ENCODE measurements around the gene SIPA1.
A peak's percentile ranks its signal among the peaks of the same experiment; 100 is the strongest.

The SIPA1 gene

DNA sequence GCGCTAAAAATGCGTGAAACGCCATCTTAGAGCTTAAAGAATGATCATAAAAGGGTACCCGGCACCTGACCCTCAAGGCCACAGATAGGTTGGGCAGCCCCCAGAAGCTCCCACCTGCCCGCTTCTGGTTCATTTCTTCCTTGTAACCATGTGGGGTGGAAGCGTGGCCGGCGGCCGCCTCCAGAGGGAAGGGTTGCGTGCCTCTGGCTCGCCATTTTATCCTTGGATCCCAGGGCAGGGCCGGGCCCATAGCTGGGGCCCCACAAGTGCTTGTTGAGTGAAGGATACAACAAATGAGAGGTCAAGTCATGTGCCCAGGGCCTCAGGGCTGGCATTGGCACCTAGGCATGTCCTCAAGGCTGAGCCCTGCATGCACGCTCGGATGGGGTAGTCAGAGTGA lies 16.4 kb upstream of the SIPA1 start:
- Histone ChIP-seq H3K27ac (no peak overlapping the region), H3K4me3 (no peak overlapping the region)

DNA sequence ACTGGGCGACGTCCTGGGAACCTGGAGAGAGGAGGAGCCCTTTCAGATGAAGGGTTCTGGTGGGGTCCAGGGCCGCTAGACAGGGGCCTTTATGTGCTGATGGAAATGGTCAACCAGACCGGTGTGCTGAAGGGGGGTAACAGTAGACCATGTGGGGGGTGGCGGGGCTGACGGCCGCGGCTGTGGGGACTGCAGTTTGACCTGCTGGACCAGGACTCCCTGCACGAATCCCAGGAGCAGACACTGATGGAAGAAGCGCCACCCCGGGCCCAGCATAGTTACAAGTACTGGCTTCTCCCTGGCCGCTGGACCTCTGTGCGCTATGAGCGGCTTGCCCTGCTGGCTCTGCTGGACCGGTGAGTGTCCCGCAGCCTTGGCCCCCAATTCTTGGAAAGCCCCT lies 15.9 kb upstream of the SIPA1 start:
- H3K27ac ChIP-seq, result no peak overlapping the region
- H3K4me3 ChIP-seq, result no peak overlapping the region

DNA sequence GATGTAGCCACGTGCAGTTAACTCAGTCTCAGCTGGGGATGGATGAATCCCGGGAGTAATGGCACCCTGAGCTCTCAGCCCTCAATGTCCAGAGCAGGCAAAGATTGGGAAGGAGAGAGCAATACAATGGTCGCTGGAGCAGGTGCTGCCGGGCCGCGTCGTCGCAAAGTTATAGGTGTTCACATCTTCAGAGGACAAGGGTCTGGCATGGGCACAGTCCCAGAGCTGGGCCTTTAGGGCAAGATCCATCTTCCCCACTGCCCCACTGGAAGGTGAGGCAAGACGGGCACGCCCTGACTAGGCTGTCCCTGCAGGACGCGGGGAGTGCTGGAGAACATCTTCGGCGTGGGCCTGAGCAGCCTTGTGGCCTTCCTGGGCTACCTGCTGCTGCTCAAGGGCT lies 14.7 kb upstream of the SIPA1 start:
- Histone ChIP-seq H3K27ac (no peak overlapping the region), H3K4me3 (no peak overlapping the region)

DNA sequence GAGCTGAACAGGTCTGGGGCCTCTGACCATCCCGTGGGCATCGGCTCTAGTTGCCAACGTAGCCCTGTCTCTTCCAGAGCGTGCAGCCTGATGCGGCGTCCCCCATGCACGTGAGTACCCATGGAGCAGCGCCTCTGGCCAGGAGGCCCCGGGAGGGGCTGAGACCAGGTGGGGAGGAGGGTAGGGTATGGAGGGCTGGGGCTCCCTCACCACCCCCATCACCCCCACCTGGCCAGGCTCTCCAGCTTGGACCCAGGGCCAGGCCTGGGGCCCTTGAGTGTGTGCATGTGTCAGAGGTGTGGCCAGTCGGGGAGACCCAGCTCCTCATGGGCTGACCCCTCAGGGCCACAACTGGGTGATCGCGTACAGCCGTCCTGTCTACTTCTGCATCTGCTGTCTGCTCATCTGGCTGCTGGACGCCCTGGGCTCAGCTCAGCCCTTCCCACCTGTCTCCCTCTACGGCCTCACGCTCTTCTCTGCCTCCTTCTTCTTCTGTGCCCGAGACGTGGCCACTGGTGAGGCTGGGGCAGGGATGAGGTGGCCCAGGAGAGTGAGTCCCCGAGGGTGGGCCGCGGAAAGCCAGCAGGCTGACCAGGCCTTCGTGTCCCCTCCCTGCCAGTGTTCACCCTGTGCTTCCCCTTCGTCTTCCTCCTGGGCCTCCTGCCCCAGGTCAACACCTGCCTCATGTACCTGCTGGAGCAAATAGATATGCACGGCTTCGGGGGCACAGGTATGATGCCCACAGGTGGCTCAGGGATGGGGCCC lies 13.9 kb upstream of the SIPA1 start:
- H3K4me3 ChIP-seq, result no peak overlapping the region
- no peak overlapping the region for H3K27ac ChIP-seq

DNA sequence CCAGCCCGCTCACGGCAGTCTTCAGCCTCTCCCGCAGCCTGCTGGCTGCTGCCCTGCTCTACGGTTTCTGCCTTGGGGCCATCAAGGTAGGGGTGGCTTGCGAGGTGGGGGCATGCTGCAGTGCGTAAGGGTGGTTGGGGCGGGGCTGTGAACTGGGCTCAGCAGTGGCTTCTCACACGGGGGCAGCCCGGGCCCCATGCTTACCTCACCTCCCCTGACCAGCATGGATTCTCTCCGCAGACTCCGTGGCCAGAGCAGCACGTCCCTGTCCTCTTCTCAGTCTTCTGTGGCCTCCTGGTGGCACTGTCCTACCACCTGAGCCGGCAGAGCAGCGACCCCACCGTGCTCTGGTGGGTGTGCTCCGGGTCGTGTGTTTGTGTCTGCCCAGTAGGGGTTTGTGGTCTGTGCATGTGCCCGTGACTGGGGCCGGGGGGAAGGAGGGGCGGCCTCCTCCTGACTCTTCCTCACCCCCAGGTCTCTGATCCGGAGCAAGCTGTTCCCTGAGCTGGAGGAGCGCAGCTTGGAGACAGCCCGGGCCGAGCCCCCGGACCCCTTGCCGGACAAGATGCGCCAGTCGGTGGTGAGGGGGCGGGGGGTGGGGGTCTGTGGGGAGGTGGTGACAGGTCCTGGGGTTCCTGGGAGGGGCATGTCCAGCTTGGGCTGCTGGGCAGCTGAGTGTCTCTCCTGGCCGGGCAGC lies 12.8 kb upstream of the SIPA1 start:
- no peak overlapping the region for H3K4me3 ChIP-seq
- H3K27ac ChIP-seq, result no peak overlapping the region

DNA sequence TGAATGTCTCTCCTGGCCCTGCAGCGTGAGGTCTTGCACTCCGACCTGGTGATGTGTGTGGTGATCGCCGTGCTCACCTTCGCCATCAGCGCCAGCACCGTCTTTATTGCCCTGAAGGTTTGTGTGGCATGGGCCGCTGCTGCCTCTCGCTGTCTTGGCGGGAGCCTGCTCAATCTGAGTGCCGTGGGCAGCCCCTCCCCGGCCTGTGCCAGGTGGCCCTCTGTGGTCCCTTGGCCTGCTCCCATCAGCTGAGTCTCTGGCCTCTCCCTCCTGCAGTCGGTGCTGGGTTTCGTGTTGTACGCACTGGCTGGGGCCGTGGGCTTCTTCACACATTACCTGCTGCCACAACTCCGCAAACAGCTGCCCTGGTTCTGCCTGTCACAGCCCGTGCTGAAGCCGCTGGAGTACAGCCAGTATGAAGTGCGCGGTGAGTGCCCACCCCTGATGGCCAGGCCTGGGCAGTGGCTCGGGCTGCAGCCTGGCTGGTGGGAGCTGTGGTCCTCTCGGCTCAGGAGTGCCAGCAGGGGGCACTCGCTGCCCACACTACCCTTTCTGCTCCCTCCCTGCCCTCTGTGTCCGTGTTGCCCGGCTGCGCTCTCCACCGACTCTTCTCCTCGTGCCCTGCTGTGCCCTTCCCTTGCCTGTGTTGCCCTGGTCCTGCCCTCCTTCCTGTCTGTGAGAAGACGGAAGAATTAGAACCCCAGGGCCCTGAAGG lies 12.1 kb upstream of the SIPA1 start:
- no peak overlapping the region for H3K27ac ChIP-seq
- no peak overlapping the region for H3K4me3 ChIP-seq

DNA sequence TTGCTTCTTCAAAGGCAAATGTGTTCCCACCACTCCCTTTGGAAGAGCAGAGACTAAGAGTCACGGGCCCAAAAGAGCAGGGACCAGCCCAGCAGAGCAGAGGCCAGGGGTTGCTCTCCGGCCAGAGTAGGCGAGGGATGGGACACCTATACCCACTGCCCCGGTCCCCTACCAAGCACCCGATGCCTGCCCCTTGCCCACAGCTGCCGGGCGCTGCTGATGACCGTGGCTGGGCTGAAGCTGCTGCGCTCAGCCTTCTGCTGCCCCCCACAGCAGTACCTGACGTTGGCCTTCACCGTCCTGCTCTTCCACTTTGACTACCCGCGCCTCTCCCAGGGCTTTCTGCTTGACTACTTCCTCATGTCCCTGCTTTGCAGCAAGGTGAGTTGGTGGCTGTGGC lies 10.7 kb upstream of the SIPA1 start:
- Histone ChIP-seq H3K27ac (no peak overlapping the region), H3K4me3 (no peak overlapping the region)

DNA sequence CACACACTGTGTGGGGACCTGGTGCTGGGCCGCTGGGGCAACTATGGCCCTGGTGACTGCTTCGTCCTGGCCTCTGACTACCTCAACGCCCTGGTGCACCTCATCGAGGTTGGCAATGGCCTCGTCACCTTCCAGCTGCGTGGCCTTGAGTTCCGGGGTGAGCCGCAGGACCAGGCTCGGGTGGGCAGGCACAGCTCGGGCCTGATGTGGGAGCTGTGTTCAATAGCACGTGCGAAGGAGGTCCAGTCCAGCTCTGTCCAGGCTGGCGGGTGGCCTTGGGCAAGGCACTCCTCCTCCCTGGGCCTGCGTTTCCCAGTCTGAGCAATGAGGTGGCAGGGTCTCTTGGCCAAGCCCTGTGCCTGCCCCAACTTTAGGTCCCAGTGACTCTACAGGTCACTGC lies 8.3 kb upstream of the SIPA1 start:
- H3K4me3 ChIP-seq, result no peak overlapping the region
- no peak overlapping the region for H3K27ac ChIP-seq

DNA sequence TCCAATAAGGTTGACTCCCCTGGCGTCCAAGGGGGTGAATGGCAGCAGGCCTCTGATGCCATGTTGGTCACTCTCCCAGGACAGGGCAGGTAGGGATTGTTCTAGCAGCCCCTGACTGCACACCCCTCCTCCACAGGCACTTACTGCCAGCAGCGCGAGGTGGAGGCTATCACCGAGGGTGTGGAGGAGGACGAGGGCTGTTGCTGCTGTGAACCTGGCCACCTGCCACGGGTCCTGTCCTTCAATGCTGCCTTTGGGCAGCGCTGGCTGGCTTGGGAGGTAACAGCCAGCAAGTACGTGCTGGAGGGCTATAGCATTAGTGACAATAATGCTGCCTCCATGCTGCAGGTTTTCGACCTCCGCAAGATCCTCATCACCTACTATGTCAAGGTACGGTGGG lies 7.7 kb upstream of the SIPA1 start:
- no peak overlapping the region for H3K4me3 ChIP-seq
- H3K27ac ChIP-seq, result no peak overlapping the region

DNA sequence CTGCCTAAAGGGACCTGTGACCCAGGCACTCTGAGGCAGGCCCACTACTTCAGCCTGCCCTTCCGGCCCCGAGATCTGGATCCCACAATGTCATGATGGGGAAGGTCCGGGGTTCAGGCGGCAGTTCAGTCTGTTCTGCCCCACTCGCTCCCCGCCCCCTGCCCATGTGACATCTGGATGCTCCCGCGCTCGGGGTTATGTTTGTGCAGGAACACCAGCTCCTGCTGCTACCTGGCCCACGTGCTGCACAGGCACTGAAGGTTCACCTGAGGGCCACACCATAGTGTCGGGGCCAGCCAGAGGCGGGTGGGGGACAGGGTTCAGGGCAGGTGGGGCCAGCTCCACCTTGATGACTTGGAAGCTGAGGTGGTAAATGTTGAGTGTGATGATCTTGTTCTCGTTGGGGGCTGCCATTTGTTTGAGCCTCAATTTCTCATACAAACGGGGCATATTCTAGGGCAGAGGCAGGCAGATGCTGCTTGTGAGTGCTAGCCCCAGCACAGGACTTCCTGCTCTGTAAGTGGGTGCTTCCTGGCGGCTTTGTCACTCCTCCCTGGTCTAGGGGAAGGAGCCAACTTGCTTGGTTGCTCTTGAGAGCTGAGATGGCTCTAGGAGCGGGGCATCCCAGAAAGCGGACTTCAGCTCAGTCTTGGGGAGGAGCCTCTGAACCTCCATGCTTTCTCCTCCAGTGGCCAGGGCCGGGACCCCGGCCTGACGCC lies 4.4 kb upstream of the SIPA1 start:
- Histone ChIP-seq H3K27ac (no peak overlapping the region), H3K4me3 (no peak overlapping the region)

DNA sequence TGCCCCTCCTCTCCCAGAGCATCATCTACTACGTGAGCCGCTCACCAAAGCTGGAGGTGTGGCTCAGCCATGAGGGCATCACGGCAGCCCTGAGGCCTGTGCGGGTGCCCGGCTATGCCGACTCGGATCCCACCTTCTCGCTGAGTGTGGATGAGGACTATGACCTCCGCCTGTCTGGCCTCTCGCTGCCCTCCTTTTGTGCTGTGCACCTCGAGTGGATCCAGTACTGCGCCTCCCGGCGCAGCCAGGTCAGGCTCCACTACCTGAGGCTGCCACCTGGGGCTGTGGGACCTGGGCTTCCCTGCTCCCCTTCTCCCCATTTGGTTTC lies 3.8 kb upstream of the SIPA1 start:
- Histone ChIP-seq H3K27ac (no peak overlapping the region), H3K4me3 (no peak overlapping the region)

DNA sequence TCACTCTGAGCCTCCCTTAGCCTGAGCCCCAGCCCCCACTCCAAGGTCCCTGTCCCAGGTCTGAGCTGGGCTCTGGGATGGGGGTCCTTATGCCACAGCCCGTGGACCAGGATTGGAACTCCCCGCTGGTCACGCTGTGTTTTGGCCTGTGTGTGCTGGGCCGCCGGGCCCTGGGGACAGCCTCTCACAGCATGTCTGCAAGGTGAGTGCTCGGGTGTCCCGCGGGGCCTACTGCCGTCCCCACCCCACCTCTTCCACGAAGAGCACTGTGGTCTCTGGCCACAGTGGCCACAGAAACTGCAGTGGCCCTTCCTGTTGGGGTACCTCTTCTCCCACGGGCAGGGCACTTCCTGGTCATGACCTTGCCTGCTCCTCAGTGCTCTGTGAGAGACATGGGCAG lies 3.5 kb upstream of the SIPA1 start:
- no peak overlapping the region for H3K4me3 ChIP-seq
- no peak overlapping the region for H3K27ac ChIP-seq

DNA sequence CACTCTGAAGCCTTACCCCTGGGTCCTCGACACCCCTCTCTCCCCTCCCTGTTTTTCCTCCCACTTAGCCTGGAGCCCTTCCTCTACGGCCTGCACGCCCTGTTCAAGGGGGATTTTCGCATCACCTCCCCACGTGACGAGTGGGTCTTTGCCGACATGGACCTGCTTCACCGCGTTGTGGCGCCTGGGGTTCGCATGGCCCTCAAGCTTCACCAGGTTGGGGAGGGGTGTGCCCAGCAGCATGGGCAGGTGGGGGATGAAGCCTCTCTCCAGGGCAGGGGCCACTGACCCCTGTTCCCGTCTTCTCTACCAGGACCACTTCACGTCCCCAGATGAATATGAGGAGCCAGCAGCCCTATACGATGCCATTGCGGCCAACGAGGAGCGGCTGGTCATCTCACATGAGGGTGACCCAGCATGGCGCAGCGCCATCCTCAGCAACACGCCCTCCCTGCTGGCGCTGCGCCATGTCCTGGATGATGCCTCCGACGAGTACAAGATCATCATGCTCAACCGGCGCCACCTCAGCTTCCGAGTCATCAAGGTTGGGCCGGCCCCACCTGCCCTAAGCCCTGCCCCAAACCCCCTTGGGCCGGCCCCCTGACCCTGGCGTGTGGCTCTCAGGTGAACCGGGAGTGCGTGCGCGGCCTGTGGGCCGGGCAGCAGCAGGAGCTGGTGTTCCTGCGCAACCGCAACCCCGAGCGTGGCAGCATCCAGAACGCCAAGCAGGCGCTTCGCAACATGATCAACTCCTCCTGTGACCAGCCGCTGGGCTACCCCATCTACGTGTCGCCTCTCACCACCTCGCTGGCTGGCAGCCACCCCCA lies 2.8 kb upstream of the SIPA1 start:
- no peak overlapping the region for H3K4me3 ChIP-seq
- no peak overlapping the region for H3K27ac ChIP-seq

DNA sequence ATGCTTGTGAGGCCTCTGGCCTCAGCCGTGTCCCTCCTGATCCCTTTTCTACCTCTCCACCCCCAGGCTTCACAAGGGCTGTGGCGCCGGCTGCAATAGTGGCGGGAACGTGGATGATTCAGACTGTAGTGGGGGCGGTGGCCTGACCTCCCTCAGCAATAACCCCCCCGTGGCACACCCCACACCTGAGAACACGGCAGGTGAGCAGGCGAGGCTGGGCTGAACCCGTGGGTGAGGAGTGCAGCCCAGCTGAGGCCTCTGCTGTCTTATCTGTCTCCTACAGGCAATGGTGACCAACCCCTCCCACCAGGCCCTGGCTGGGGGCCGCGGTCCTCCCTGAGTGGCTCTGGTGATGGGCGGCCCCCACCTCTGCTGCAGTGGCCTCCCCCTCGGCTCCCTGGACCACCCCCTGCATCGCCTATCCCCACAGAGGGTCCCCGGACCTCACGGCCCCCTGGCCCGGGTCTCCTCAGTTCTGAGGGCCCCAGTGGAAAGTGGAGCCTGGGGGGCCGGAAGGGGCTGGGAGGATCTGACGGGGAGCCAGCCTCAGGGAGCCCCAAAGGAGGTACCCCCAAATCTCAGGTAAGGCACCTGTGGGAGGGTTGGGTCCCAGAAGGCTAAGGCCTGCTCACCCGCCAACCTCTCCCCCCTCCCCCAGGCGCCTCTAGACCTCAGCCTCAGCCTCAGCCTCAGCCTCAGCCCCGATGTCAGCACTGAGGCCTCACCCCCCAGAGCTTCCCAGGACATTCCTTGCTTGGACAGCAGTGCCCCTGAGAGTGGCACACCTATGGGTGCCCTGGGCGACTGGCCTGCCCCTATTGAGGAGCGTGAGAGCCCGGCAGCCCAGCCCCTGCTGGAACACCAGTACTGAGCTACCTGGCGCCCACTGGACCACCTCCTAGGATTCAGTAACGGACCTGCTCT lies 1.5 kb upstream of the SIPA1 start:
- Histone ChIP-seq H3K27ac (peak overlapping the region in 4 of 21 experiments; percentile 13 to 62 (median 44)), H3K4me3 (no peak overlapping the region)

DNA sequence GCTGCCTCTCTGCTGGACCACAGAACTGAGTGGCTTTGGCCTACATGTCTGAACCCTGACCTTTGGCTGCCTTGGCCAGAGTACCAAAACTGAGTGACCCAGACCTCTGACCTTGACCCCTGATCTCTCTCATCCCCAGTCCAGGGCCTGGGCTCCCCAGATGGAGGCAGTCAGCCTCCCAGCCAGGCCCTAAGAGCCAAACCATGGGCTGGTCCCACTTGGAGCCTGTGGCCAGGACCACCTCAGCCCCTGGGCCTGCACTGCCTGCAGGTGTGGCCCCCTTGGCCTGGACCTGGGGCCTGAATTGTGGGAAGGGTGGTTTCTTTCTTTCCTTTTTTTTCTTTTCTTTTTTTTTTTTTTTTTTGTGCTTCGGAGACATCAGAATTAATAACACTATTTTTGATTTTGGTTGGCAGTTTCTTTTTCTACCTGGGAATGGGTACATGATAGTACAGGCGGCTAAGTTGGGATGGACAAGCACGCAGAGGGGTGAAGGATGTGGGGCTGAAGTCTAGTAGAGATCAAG lies 806 bp upstream of the SIPA1 start:
- Histone ChIP-seq H3K4me3 (no peak overlapping the region), H3K27ac (peak overlapping the region in 12 of 21 experiments; percentile 13 to 97 (median 86))

DNA sequence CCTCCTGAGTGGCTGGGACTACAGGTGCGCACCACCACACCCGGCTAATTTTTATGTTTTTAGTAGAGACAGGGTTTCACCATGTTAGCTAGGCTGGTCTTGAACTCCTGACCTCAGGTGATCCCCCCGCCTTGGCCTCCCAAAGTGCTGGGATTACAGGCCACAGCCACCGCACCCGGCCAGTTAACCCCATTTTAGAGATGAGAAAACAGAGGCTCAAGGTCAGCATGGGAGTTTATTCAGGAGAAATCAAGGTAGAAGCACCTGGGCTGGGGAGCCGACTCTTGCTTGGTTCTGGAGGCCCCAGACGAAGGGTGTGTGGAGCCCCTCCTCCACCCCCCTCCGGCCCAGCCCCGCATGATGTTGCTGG lies 1.3 kb downstream of the SIPA1 start:
- peak overlapping the region in 16 of 21 experiments; percentile 74 to 98 (median 87) for H3K27ac ChIP-seq
- peak overlapping the region in 4 of 7 experiments; percentile 55 to 82 (median 70) for H3K4me3 ChIP-seq

DNA sequence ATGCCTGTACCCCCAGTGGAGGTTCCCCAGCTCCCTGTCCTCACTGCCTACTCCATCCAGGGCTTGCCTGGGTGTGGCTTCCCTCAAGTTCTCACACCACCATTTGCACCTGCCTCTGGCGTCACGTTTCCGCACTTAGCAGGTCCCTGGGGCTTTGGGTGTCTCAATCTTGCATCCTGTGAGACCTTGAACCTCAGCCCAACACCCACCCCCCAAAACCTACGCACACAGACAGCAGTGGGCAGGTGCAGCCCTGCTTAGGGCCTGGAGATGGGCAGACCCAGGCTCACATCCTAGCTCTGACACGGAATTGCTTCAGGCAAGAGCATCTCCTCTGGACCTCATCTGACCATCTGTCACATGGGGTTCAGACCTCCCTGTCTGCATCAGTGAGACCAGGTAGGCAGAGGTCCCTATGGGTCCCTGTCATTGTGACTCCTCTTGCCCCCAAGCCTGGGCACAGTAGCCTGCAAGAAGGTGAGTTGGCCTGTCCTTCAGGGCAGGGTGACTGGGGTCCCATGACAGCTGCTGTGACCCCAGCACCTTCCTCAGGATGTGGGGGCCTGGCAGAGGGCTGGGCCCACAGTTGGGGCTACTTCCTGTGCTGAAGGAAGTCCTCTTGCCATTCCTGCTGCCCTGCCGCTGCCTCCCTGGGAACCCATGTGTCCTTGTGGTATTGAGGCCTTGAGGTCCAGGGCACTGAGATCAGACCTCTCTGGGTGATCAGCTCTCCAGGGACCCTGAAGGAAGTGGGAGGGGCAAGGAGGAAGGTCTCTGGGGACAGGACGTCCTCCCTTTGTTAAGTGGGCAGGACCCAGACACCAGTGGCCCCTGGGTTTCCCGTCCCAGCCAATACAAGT lies 2.0 kb downstream of the SIPA1 start:
- peak overlapping the region; percentile 13 to 70 (median 33) for H3K4me3 ChIP-seq
- peak overlapping the region in 20 of 21 experiments; percentile 70 to 98 (median 86) for H3K27ac ChIP-seq
